ENCODE data around the gene ADPRHL1. TPM values are rescaled to one million over a fixed set of nuclear protein-coding genes. Genes with fewer than 3 reads are reported as not detected.

The ADPRHL1 gene
- 14.4 to 18.4 TPM (median 14.5 TPM) in 5 replicates for total RNA-seq (2022; extraction: Qiagen RNA extraction)

DNA sequence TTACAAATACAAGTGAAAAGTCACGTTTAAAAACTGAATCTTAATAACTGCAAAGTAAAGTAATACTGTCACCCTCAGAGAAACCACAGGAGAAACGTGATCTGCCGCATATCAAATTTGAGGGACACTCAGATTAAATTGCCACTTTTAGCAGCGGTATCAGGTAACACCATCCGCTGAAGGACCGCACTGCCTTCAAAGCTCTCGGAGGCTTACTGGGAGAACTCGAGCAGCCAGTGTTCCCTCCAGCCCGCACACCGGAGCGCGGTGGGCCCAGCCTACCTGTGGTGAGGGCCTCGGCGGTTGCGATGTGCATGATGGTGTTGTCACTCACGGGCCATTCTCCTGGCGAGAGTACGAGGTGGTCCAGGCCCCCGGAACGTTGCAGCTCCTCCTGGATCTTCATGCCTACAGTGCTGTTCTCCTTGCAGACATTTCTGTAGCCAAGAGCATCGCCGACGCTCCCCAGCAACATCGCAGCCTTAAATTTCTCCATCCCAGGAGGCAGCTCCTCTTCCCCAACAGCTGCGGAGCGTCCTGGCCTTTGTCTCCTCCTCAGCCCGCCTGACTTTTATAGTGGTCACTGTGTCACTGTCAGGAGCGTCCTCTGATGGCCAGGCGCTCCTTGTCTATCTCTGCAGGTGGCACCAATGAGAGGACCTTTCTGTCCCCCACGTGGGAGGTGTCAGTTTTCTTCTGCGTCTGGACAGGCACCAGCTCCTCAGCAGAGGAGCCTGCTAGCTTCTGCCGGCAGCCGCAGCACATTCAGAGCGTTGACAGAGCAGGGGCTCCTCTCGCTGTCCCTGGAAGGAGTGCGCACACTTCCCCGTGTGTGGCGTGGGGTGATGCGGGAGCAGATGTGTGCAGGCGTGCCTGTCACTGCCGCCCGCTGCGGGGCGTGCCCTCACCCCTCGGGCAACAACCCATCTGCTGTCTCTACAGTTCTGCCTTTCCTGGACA, at the start of gene ADPRHL1:
ADPRHL1 (minus strand) TSS at position 547 of the 960 bp plus-strand sequence; CDS start at position 496, 51 bp downstream.

DNA sequence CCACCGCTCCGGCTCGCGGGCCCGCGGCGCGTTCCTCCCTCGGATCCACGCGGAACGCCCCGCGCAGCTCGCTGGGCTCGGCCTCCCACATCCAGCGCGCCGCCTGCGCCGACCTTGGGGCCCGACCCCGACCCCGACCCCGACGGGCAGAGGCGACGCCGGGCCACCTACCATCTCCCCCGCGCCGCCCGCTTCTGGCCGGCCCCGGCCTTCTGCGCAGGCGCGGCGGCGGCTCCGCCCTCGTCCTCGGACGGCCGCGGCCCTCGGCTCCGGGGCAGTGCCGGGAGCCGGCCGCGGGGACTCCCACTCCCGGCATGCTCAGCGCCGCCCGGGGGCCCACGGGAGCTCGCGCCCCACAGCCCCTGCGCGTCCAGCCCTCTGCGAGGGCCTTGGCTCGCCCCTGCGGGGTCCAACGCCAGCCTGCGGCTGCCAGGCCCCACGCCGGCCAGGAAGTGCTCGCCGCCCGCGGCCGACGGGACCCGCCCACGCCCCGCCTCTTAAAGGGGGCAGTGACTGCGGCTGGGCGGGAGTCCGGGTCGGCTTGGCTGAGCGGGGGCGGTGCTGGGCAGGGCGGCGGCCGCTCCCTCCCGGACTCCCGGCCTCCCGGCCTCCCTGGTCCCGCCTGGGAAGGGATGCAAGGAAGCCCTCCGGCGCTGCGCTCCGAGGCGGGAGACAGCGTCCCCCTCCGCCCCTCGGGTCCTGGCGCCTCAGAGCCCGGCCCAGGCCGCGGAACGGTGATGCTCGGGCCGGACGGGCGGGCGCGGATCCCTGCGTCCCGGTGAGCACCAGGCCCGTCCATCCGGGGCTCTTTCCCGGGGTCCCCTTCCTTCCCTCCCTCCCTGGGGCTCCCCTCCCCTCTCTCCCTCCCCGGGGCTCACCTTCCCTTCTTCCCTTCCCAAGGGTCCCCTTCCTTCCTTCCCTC, 37.5 kb upstream of the ADPRHL1 start, which contains the start of gene DCUN1D2:
DCUN1D2 (minus strand) TSS at position 216 of the 922 bp plus-strand sequence; CDS start at position 174, 42 bp downstream.

Other genes starting within 250 kb of the ADPRHL1 start
- gene PCID2, start 244.8 kb downstream of the ADPRHL1 start, total RNA-seq (2022; extraction: Qiagen RNA extraction) = 38.5 to 43.4 TPM (median 39.9 TPM) in 5 replicates
- 48.5 to 62.1 TPM (median 51.8 TPM) in 5 replicates for gene CUL4A, start 243.9 kb downstream of the ADPRHL1 start, total RNA-seq (2022; extraction: Qiagen RNA extraction)
- 82.9 to 92.9 TPM (median 89.0 TPM) in 5 replicates for gene LAMP1, start 156.2 kb downstream of the ADPRHL1 start, total RNA-seq (2022; extraction: Qiagen RNA extraction)
- 1.7 to 2.2 TPM (median 2.0 TPM) in 5 replicates for gene GRTP1, start 89.4 kb downstream of the ADPRHL1 start, total RNA-seq (2022; extraction: Qiagen RNA extraction)
- 8.7 to 11.1 TPM (median 9.7 TPM) in 5 replicates for gene DCUN1D2, start 37.2 kb upstream of the ADPRHL1 start, total RNA-seq (2022; extraction: Qiagen RNA extraction)
- gene TFDP1, start 131.3 kb upstream of the ADPRHL1 start, total RNA-seq (2022; extraction: Qiagen RNA extraction) = 99.8 to 106 TPM (median 103 TPM) in 5 replicates
- gene ATP4B, start 204.7 kb upstream of the ADPRHL1 start, total RNA-seq (2022; extraction: Qiagen RNA extraction) = not detected in 5 replicates
- gene GRK1, start 213.7 kb upstream of the ADPRHL1 start, total RNA-seq (2022; extraction: Qiagen RNA extraction) = 0.03 TPM in 1 of 5 replicates, not detected in the others

All from A549 treated with Hydrocortisone at 1 μM for 4 hours (cell line).